DND-41 (cell line): Measurements from ENCODE around the gene ZNF512B.
A peak's percentile ranks its signal among the peaks of the same experiment; 100 is the strongest.

Source experiments
- ATAC-seq: fragments of 200-7000 bp; cut with Tn5 transposase; 3 replicates; pipeline ENCODE4 v1.9.1; 2021; ENCODE audit warnings: low read depth; ENCODE audit not compliant: insufficient read depth
- DNase-seq: peaks from one replicate; pipeline ENCODE4 v3.0.0-alpha.2; 2020
- H2AFZ ChIP-seq: 2 replicates; pipeline ENCODE4 v1.6.0; 2012; ENCODE audit warnings: low read depth, low read length
- H3K27ac ChIP-seq: 2 replicates; pipeline ENCODE4 v1.5.1; 2012; ENCODE audit warnings: low read length, inconsistent platforms
- H3K27me3 ChIP-seq: fragments of 200-600 bp; sonication (generic); 2 replicates; pipeline ENCODE4 v1.6.0; 2012; ENCODE audit warnings: low read length, mild to moderate bottlenecking, inconsistent platforms; ENCODE audit not compliant: insufficient read depth, poor library complexity
- H3K36me3 ChIP-seq: 2 replicates; pipeline ENCODE4 v1.5.1; 2012; ENCODE audit warnings: low read length, inconsistent platforms; ENCODE audit not compliant: insufficient read depth
- H3K4me1 ChIP-seq: 2 replicates; pipeline ENCODE4 v1.5.1; 2012; ENCODE audit warnings: mild to moderate bottlenecking, low read length; ENCODE audit not compliant: insufficient read depth
- H3K4me2 ChIP-seq: 2 replicates; pipeline ENCODE4 v1.6.0; 2012; ENCODE audit warnings: mild to moderate bottlenecking, moderate library complexity, low read length, inconsistent platforms; ENCODE audit not compliant: insufficient read depth
- H3K4me3 ChIP-seq, 2 experiments: fragments of 200-600 bp in 1 of 2; shearing (Covaris generic) in 1 of 2; 2 replicates each; pipeline ENCODE4 v1.5.1; 2012 to 2016; ENCODE audit warnings: inconsistent platforms in 2 of 2, low read length in 2 of 2, mild to moderate bottlenecking in 2 of 2, low read depth in 1 of 2, moderate library complexity in 1 of 2
- H3K79me2 ChIP-seq: 2 replicates; pipeline ENCODE4 v1.6.0; 2012; ENCODE audit warnings: low read length, inconsistent platforms; ENCODE audit not compliant: insufficient read depth
- H3K9ac ChIP-seq: 2 replicates; pipeline ENCODE4 v1.6.0; 2012; ENCODE audit warnings: low read depth, mild to moderate bottlenecking, inconsistent platforms, low read length, moderate library complexity
- H3K9me3 ChIP-seq: 2 replicates; pipeline ENCODE4 v1.5.1; 2012; ENCODE audit warnings: low read length, moderate library complexity, mild to moderate bottlenecking, inconsistent platforms; ENCODE audit not compliant: insufficient read depth, severe bottlenecking
- H4K20me1 ChIP-seq: 2 replicates; pipeline ENCODE4 v1.6.0; 2012; ENCODE audit warnings: low read length; ENCODE audit not compliant: insufficient read depth
- CTCF ChIP-seq: IDR thresholded peaks from 2 replicates; pipeline ENCODE4 v1.5.1; 2012; ENCODE audit warnings: borderline replicate concordance, low read length, moderate library complexity, mild to moderate bottlenecking; ENCODE audit not compliant: poor library complexity, severe bottlenecking; ENCODE audit errors: extremely low read depth
- EZH2 ChIP-seq: IDR thresholded peaks from 3 replicates; pipeline ENCODE4 v1.6.1; 2012; ENCODE audit warnings: borderline replicate concordance, low read depth, mild to moderate bottlenecking, moderate library complexity, low read length, inconsistent platforms; ENCODE audit not compliant: severe bottlenecking

Gene ZNF512B

DNA sequence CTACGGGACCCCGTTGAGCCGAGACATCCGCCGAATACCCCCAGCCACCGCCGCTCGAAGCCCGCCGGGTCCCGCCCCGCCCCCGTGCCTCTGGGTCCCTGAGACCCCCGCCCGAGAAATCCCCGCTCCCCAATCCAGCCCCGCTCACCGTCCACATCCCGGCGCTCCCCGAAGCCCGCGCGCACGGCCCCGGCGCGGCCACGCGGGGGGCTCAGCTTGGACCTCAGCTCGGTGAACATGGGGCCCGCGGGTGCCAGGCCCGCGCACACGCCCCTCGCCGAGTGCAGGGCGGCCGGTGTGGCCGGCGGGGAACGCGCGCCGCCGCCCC lies 9.5 kb upstream of the ZNF512B start:
- peak overlapping the region; percentile 55 for H3K27ac ChIP-seq
- TF ChIP-seq CTCF (no peak), EZH2 (no peak)
- DNase-seq (peak; percentile 42), ATAC-seq (no peak)
- H3K36me3 ChIP-seq, result peaks cover 37% of the 10 kb centered on the region
- no peaks in the 10 kb centered on the region for H3K9me3 ChIP-seq
- H2AFZ ChIP-seq, result peak overlapping the region; percentile 65
- H3K4me2 ChIP-seq, result peak overlapping the region; percentile 89
- H3K79me2 ChIP-seq, result peaks cover 37% of the 10 kb centered on the region
- H4K20me1 ChIP-seq, result peaks cover 18% of the 10 kb centered on the region
- H3K27me3 ChIP-seq, result no peaks in the 10 kb centered on the region
- H3K9ac ChIP-seq, result peak overlapping the region; percentile 76
- H3K4me1 ChIP-seq, result peaks cover 47% of the 10 kb centered on the region
- peak overlapping the region; percentile 34 to 97; a peak in 3 of 4 replicates for H3K4me3 ChIP-seq

DNA sequence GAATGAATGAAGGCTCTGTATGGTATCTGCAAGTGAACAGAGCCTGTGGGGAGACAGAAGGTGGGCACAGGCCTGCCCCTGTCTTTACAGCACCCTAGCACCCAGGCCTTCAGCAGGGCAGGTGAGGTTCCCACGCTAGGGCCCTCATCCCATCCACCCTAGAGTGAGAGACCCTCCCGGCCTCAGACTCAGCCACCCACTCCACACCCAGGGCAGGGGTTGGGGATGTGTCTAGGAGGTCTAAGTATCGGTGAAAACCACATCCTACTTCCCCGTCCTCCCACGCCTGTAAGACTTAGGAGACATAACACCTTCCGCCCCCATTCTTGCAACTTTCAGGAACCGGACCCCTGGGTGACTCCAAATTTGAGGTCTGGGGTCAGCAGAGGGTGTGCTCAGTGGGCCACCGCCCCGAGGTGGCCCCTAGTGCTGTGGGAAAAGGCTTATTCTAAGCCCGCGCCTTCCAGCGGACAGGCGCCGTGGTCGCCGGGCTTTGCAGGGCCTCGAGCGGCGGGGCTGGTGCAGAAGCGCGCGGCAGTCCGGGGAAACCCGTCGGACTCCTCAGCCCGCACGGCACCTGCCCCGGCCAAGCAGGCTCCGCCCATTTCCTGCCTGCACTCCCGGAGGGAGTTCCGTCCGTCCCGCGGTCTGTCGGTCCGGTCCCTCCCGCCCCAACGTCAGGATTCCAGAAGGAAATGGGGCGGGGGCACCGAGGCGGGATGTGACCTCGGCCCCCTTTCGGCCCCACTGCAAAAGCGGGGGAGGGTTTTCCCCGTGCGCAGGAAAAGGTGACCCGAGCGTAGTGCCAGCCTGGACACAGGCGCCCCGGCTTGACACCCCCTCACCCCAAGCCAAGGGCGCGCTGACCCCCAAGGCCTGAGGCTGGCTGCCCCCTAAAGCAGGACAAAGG lies 8.8 kb upstream of the ZNF512B start:
- Histone ChIP-seq H3K27ac (peak overlapping the region; percentile 55), H3K4me3 (peak overlapping the region; percentile 34 to 97; a peak in 3 of 4 replicates), H4K20me1 (peaks cover 18% of the 10 kb centered on the region), H3K4me1 (peaks cover 47% of the 10 kb centered on the region), H3K9me3 (no peaks in the 10 kb centered on the region), H2AFZ (peak overlapping the region; percentile 65), H3K9ac (peak overlapping the region; percentile 76), H3K27me3 (no peaks in the 10 kb centered on the region), H3K79me2 (peaks cover 31% of the 10 kb centered on the region), H3K4me2 (peak overlapping the region; percentile 89), H3K36me3 (peaks cover 33% of the 10 kb centered on the region)
- ATAC-seq, result peak; percentile 12; the same call in 1 of the 3 replicates
- no peak for TF ChIP-seq EZH2
- TF ChIP-seq CTCF, result no peak
- peak; percentile 63 for DNase-seq

- 0 out of 2 replicates have a peak overlapping the region, but pooled peaks have one; percentile 76 for H3K9ac ChIP-seq
- H3K4me2 ChIP-seq, result peak overlapping the region; percentile 89
- H3K4me1 ChIP-seq, result peaks cover 40% of the 10 kb centered on the region
- H4K20me1 ChIP-seq, result peaks cover 15% of the 10 kb centered on the region
- H3K4me3 ChIP-seq, result no peak overlapping the region
- H3K79me2 ChIP-seq, result peaks cover 24% of the 10 kb centered on the region
- no peaks in the 10 kb centered on the region for H3K27me3 ChIP-seq
- no peak for ATAC-seq
- no peak overlapping the region for H2AFZ ChIP-seq
- TF ChIP-seq EZH2, result no peak
- no peak for TF ChIP-seq CTCF
- peaks cover 26% of the 10 kb centered on the region for H3K36me3 ChIP-seq
- H3K27ac ChIP-seq, result peak overlapping the region; percentile 55; the same call in 1 of the 2 replicates
- no peaks in the 10 kb centered on the region for H3K9me3 ChIP-seq
- DNase-seq, result no peak
Measured at GRCh38 chr20:63977739-63978276, 8.1 kb upstream of the ZNF512B start.
